Measurements from ENCODE around the gene KRTAP23-1. TPM values are rescaled to one million over a fixed set of nuclear protein-coding genes. Genes with fewer than 3 reads are reported as not detected.

Gene KRTAP23-1
- total and polyA plus RNA-seq, 2 of the 4 experiments (the other 2 are of a cell fraction) = not detected

DNA sequence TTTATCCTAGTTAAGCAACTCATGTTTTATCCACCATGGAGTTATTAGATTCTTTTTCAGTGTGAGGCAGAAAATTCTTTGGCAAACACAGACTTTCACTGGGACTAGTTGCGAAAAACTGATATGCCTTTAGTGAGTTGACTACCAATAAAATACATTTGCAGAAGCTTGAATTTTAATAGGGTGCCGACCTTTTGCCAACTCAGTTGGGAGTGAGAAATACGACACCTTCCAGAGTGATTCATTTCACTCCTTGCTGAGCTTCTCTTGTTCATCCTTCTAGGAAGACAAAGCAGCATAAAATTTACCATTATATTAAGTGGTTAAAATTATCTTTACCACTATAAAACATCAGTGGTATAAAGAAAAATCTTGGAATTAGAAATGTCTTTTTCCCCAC is 1.2 kb upstream of the KRTAP23-1 start:
- in situ Hi-C loops (cut with MboI; ENCODE audit: low sequenced_read_pairs) = no loop called here
- ATAC-seq (ENCODE audit: low read depth) = no peak

More for the DNA sequence above, 1.2 kb upstream of the KRTAP23-1 start:
- H2BK15ac ChIP-seq (ENCODE audit: low read depth, low read length) = no peak overlapping the region
- intact Hi-C loops (cut with micrococcal nuclease) (no loop called here), dilution Hi-C loops (cut with HindIII; ENCODE audit: low sequenced_read_pairs, unreplicated experiment) (no loop called here)
- H3K18ac ChIP-seq (ENCODE audit: low read depth, low read length) = no peak overlapping the region
- H2BK120ac ChIP-seq (ENCODE audit: low read depth, low read length) = no peak overlapping the region
- no peak overlapping the region for H3K9ac ChIP-seq (ENCODE audit: low read depth, low read length)
- no peak overlapping the region for H4K5ac ChIP-seq (ENCODE audit: low read depth, low read length)
- no peak overlapping the region for H2AFZ ChIP-seq (replicated peaks; ENCODE audit: low read length, poor library complexity)
- no peak overlapping the region for H2AK9ac ChIP-seq (replicated peaks; ENCODE audit: low read depth, low read length, poor library complexity)
- H3K36me3 ChIP-seq (ENCODE audit: control insufficient read depth, insufficient read depth, low read length) = no peaks in the 10 kb centered on the region
- TF ChIP-seq MAFK (IDR thresholded peaks at IDR 0.05; ENCODE audit: low read depth, low read length) = no peak
- TF ChIP-seq FOS (IDR thresholded peaks at IDR 0.05; ENCODE audit: low read depth, low read length) = no peak
- no peak for TF ChIP-seq RCOR1 (IDR thresholded peaks at IDR 0.05; ENCODE audit: insufficient replicate concordance, low read length)
- TF ChIP-seq ELK1 (IDR thresholded peaks at IDR 0.05; ENCODE audit: borderline replicate concordance, low read depth, low read length) = no peak
- no peak for TF ChIP-seq POLR2A (IDR thresholded peaks at IDR 0.05; ENCODE audit: low read depth, low read length)
- TF ChIP-seq, protein P1, sequence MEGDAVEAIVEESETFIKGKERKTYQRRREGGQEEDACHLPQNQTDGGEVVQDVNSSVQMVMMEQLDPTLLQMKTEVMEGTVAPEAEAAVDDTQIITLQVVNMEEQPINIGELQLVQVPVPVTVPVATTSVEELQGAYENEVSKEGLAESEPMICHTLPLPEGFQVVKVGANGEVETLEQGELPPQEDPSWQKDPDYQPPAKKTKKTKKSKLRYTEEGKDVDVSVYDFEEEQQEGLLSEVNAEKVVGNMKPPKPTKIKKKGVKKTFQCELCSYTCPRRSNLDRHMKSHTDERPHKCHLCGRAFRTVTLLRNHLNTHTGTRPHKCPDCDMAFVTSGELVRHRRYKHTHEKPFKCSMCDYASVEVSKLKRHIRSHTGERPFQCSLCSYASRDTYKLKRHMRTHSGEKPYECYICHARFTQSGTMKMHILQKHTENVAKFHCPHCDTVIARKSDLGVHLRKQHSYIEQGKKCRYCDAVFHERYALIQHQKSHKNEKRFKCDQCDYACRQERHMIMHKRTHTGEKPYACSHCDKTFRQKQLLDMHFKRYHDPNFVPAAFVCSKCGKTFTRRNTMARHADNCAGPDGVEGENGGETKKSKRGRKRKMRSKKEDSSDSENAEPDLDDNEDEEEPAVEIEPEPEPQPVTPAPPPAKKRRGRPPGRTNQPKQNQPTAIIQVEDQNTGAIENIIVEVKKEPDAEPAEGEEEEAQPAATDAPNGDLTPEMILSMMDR (conservative IDR thresholded peaks at IDR 0.05; ENCODE audit: low read depth, low read length) = no peak
- no peak for TF ChIP-seq NFE2L2 (IDR thresholded peaks at IDR 0.05; ENCODE audit: low read depth, low read length)
- no peak for TF ChIP-seq RFX5 (IDR thresholded peaks at IDR 0.05; ENCODE audit: low read depth, low read length)
- TF ChIP-seq, protein P2, sequence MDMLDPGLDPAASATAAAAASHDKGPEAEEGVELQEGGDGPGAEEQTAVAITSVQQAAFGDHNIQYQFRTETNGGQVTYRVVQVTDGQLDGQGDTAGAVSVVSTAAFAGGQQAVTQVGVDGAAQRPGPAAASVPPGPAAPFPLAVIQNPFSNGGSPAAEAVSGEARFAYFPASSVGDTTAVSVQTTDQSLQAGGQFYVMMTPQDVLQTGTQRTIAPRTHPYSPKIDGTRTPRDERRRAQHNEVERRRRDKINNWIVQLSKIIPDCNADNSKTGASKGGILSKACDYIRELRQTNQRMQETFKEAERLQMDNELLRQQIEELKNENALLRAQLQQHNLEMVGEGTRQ (IDR thresholded peaks at IDR 0.05; ENCODE audit: low read depth, low read length) = no peak
- TF ChIP-seq CHD1 (IDR thresholded peaks at IDR 0.05; ENCODE audit: low read depth, low read length) = no peak
- no peak for TF ChIP-seq RAD21 (IDR thresholded peaks at IDR 0.05; ENCODE audit: low read length)
- TF ChIP-seq MAZ (IDR thresholded peaks at IDR 0.05; ENCODE audit: borderline replicate concordance, low read depth, low read length) = no peak
- TF ChIP-seq MXI1 (IDR thresholded peaks at IDR 0.05; ENCODE audit: borderline replicate concordance, low read depth, low read length) = no peak
- H3K4ac ChIP-seq (ENCODE audit: low read depth, low read length) = no peak overlapping the region
- no peak overlapping the region for H4K8ac ChIP-seq (ENCODE audit: low read depth in 2 of 2, low read length in 2 of 2)
- H3K56ac ChIP-seq (ENCODE audit: extremely low read depth, insufficient read depth, low read length) = no peak overlapping the region
- peaks cover 8% of the 10 kb centered on the region; the same call in 1 of the 2 replicates for H3K9me3 ChIP-seq (ENCODE audit: control insufficient read depth, insufficient read depth, low read length)
- ChIA-PET POLR2A (ENCODE audit: unreplicated experiment) (no interaction called here), CTCF (no interaction called here)
- H3K4me2 ChIP-seq (ENCODE audit: low read depth, low read length) = no peak overlapping the region
- H4K91ac ChIP-seq (ENCODE audit: insufficient read depth, low read depth, low read length) = no peak overlapping the region
- no peaks in the 10 kb centered on the region for H3K79me1 ChIP-seq (ENCODE audit: low read depth in 1 of 2, low read length in 2 of 2)
- H3K23ac ChIP-seq (ENCODE audit: low read depth, low read length) = no peak overlapping the region
- H4K20me1 ChIP-seq (ENCODE audit: insufficient read depth, low read length) = no peaks in the 10 kb centered on the region
- no peak for DNase-seq
- no peak overlapping the region for H2AK5ac ChIP-seq (ENCODE audit: low read depth, low read length)
- no peaks in the 10 kb centered on the region for H3K27me3 ChIP-seq (ENCODE audit: control insufficient read depth, insufficient read depth, low read length)
- no peak overlapping the region for H3K14ac ChIP-seq (replicated peaks; ENCODE audit: low read depth, low read length)
- H3K27ac ChIP-seq (ENCODE audit: insufficient read depth, low read length) = no peak overlapping the region
- no TSS peak for BruUV-seq (replicated peaks)
- H2BK5ac ChIP-seq (ENCODE audit: low read depth, low read length, poor library complexity, severe bottlenecking) = no peak overlapping the region
- WGBS, 2 experiments (ENCODE audit: extremely low coverage in 2 of 2, insufficient read length in 1 of 2) = no CpG with 5 or more reads among the region's 3 CpGs
- H3K4me3 ChIP-seq (ENCODE audit: insufficient read depth, low read depth, low read length) = no peak overlapping the region
- no peaks in the 10 kb centered on the region for H3K4me1 ChIP-seq (ENCODE audit: control insufficient read depth, insufficient read depth, low read length)
- no peaks in the 10 kb centered on the region for H3K9me1 ChIP-seq (ENCODE audit: insufficient read depth, low read length)
- H2BK20ac ChIP-seq (ENCODE audit: low read depth, low read length) = no peak overlapping the region
